Sigmoid colon (tissue), 7 donors: Measurements from ENCODE around the gene DYSF. TPM values are rescaled to one million over a fixed set of nuclear protein-coding genes. Genes with fewer than 3 reads are reported as not detected.

ENCODE experiments used
- DNase-seq: peaks from one replicate; pipeline ENCODE4 v3.0.0-alpha.2; 2019
- H3K27ac ChIP-seq, 4 donors: fragments of 200-600 bp; sonication (generic); one replicate each; pipeline ENCODE4 v1.5.1; 2016 to 2019; ENCODE audit warnings: mild to moderate bottlenecking in 1 of 4
- H3K27me3 ChIP-seq, 3 donors: fragments of 200-600 bp; sonication (generic); one replicate each; pipeline ENCODE4 v1.5.1; 2019; ENCODE audit warnings: mild to moderate bottlenecking in 1 of 3
- H3K36me3 ChIP-seq, 4 donors: fragments of 200-600 bp; sonication (generic); one replicate each; pipeline ENCODE4 v1.5.1; 2016 to 2019
- H3K4me1 ChIP-seq, 4 donors: fragments of 200-600 bp; sonication (generic); one replicate each; pipeline ENCODE4 v1.5.1; 2017 to 2019
- H3K4me3 ChIP-seq, 4 donors: fragments of 200-600 bp; sonication (generic); one replicate each; pipeline ENCODE4 v1.5.1; 2017 to 2019; ENCODE audit warnings: mild to moderate bottlenecking in 2 of 4, moderate library complexity in 1 of 4
- H3K9me3 ChIP-seq, 4 donors: fragments of 200-600 bp in 3 of 4; sonication (generic) in 3 of 4; one replicate each; pipeline versions ENCODE4 v1.5.1 to v1.6.1; 2013 to 2019
- EP300 ChIP-seq, 4 donors: sonication (generic); formaldehyde crosslinking; IDR thresholded peaks; one replicate each; pipeline ENCODE4 v1.6.1; 2017; ENCODE audit warnings: antibody characterized with exemption in 4 of 4
- POLR2A ChIP-seq, 2 donors: fragments of 450-650 bp; IDR thresholded peaks; one replicate each; pipeline ENCODE4 v1.6.1; 2016; ENCODE audit warnings: antibody characterized with exemption in 2 of 2, mild to moderate bottlenecking in 2 of 2, moderate library complexity in 2 of 2
- POLR2AphosphoS5 ChIP-seq, 4 donors: sonication (generic); formaldehyde crosslinking; IDR thresholded peaks; one replicate each; pipeline ENCODE4 v1.6.1; 2017; ENCODE audit warnings: antibody characterized with exemption in 4 of 4
- WGBS, 2 donors: extraction: QIAGEN DNeasy Blood & Tissue Kit; methylation state at CpG; one replicate each; pipeline ENCODE4 v1.1.7; 2013; 5-methylcytosine and 5-hydroxymethylcytosine counted together
- intact Hi-C: fragments of 100-400 bp; cut with DNase I; formaldehyde crosslinking; loops from one replicate; pipeline ENCODE4 v1.15.1; 2023
- polyA plus RNA-seq, 3 donors: library from polyadenylated mRNA; stranded (reverse); fragments of 200-250 nt; gene quantifications; one replicate each; pipeline ENCODE4 v1.2.3, GENCODE V29; 2013
- total RNA-seq, 4 donors: library from RNA; depleted of rRNA; stranded (reverse); fragments of >200 nt; gene quantifications; one replicate each; pipeline ENCODE4 v1.1.0, GENCODE V29; 2016
- TF ChIP-seq, protein P1 (sequence below), 4 experiments: fragments of 450-650 bp in 3 of 4; fragments of 200-600 bp in 1 of 4; IDR thresholded peaks; one replicate each; pipeline ENCODE4 v1.5.1; 2016 to 2019; ENCODE audit warnings: antibody characterized with exemption in 4 of 4, mild to moderate bottlenecking in 3 of 4, moderate library complexity in 2 of 4
- donor health status: healthy with polysubstance abuse.
- donor health status: Bipolar disorder and iron deficiency.
- donor health status: healthy.

DYSF gene
- total and polyA plus RNA-seq, 7 donors = 1.6 to 49.6 (median 12.5) TPM

DNA sequence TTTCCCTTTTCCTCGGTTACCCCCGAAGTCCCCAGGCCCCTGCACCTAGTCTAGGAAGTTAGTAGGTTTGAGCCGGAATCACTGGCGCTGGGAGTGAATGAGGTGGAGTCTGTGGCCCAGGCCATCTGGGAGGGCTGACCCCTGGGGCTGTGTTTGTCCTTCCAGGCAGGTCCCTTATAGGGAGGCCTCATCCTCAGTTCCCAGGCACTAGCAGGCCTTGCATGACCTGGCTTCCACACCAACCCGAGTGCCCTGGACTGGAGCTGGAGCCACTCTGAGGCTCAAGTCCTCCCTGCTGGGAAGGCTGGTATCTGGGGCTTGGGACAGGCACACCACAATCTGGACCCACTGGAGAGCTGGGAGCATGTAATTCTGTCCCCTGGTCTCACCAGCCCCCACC is 111.0 kb downstream of the DYSF start:
- H3K4me3 ChIP-seq = no peak overlapping the region
- no peak for TF ChIP-seq POLR2A (IDR thresholded peaks at IDR 0.05)
- TF ChIP-seq POLR2AphosphoS5 (IDR thresholded peaks at IDR 0.05) = no peak
- TF ChIP-seq, protein P1, sequence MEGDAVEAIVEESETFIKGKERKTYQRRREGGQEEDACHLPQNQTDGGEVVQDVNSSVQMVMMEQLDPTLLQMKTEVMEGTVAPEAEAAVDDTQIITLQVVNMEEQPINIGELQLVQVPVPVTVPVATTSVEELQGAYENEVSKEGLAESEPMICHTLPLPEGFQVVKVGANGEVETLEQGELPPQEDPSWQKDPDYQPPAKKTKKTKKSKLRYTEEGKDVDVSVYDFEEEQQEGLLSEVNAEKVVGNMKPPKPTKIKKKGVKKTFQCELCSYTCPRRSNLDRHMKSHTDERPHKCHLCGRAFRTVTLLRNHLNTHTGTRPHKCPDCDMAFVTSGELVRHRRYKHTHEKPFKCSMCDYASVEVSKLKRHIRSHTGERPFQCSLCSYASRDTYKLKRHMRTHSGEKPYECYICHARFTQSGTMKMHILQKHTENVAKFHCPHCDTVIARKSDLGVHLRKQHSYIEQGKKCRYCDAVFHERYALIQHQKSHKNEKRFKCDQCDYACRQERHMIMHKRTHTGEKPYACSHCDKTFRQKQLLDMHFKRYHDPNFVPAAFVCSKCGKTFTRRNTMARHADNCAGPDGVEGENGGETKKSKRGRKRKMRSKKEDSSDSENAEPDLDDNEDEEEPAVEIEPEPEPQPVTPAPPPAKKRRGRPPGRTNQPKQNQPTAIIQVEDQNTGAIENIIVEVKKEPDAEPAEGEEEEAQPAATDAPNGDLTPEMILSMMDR (IDR thresholded peaks at IDR 0.05) = no peak
- no peak for TF ChIP-seq EP300 (IDR thresholded peaks at IDR 0.05)
- intact Hi-C loops = no loop called here
- peaks cover 0 to 19% (median 3%) of the 10 kb centered on the region in 4 donors for H3K36me3 ChIP-seq
- H3K27me3 ChIP-seq = no peaks in the 10 kb centered on the region
- 91 to 94% methylated on average over 5 of the region's 5 CpGs for WGBS, 2 donors
- H3K27ac ChIP-seq = no peak overlapping the region
- H3K4me1 ChIP-seq = peaks cover 0 to 9% (median 4%) of the 10 kb centered on the region in 4 donors
- H3K9me3 ChIP-seq = no peaks in the 10 kb centered on the region
- DNase-seq = no peak

DNA sequence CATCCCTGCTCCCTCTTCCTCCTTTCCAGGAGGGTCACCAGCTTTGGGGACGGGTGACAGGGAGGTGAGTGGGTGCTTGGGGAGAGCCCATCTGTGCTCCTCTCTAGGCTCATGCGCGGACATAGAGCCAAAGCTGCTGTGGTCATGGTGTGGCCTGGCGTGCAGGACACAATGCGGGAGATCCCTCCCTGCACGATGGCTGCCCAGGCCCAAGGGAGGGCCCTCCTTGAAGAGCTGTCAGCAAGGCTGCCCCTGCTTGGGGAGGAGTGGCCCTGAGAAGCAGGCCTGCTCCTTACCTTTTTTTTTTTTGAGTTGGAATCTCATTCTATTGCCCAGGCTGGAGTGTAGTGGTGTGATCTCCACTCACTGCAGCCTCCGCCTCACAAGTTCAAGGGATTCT is 111.4 kb downstream of the DYSF start:
- WGBS, 2 donors = 89 to 90% methylated on average over 7 of the region's 7 CpGs
- Histone ChIP-seq H3K4me3 (no peak overlapping the region), H3K27me3 (no peaks in the 10 kb centered on the region), H3K27ac (no peak overlapping the region), H3K4me1 (peaks cover 0 to 9% (median 4%) of the 10 kb centered on the region in 4 donors), H3K36me3 (peaks cover 0 to 23% (median 4%) of the 10 kb centered on the region in 4 donors), H3K9me3 (no peaks in the 10 kb centered on the region)
- no peak for DNase-seq
- no peak for TF ChIP-seq POLR2A (IDR thresholded peaks at IDR 0.05)
- TF ChIP-seq, protein P1 (IDR thresholded peaks at IDR 0.05) = no peak
- TF ChIP-seq POLR2AphosphoS5 (IDR thresholded peaks at IDR 0.05) = no peak
- TF ChIP-seq EP300 (IDR thresholded peaks at IDR 0.05) = no peak
- intact Hi-C loops = no loop called here

DNA sequence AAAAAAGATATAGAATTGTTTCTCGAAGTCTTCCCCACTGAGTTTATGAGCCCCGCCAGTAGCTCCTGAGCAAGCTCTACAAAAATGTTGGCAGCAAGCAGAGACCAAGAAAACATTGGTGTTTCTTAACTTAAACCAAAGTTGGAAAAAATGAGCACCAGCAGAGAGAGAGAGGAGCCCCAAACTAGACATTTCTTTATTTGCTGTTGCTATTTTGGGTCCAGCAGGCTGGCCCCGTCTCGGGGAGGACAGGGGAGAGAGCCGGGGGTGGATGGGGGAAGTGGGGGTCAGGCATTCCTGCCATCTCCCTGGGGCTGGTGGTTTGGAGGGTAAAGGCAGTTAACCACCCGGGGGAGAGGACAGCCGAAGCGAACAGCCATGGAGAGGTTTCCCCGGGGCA is 113.0 kb downstream of the DYSF start:
- intact Hi-C loops = no loop called here
- WGBS, 2 donors = 79 to 90% methylated on average over 9 of the region's 9 CpGs
- no peak for DNase-seq
- Histone ChIP-seq H3K27me3 (no peaks in the 10 kb centered on the region), H3K9me3 (no peaks in the 10 kb centered on the region), H3K27ac (no peak overlapping the region), H3K4me1 (no peaks in the 10 kb centered on the region), H3K36me3 (peaks cover 0 to 39% (median 15%) of the 10 kb centered on the region in 4 donors), H3K4me3 (no peak overlapping the region)
- no peak for TF ChIP-seq EP300 (IDR thresholded peaks at IDR 0.05)
- TF ChIP-seq, protein P1 (IDR thresholded peaks at IDR 0.05) = no peak
- TF ChIP-seq POLR2A (IDR thresholded peaks at IDR 0.05) = no peak
- no peak for TF ChIP-seq POLR2AphosphoS5 (IDR thresholded peaks at IDR 0.05)

DNA sequence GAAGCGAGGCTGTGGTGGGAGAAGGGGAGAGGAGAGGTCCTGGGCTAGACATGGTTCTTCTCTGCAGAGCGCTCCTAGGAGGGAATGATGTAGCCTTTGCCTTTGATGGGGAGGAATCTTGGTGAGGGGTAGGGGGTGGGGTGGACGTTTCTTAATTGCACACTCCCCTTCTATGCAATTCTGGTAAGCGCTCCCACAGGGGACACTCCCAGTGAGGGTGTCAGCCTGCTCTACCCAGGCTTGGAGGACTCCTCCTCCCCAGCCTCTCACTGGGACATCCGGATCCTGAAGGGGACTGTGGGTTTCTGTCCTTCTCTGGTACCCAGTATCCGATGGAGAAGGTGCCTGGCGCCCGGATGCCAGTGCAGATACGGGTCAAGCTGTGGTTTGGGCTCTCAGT is 114.3 kb downstream of the DYSF start:
- intact Hi-C loops = no loop called here
- Histone ChIP-seq H3K36me3 (peaks cover 0 to 42% (median 14%) of the 10 kb centered on the region in 4 donors), H3K4me3 (no peak overlapping the region), H3K27me3 (no peaks in the 10 kb centered on the region), H3K9me3 (no peaks in the 10 kb centered on the region), H3K4me1 (no peaks in the 10 kb centered on the region), H3K27ac (no peak overlapping the region)
- no peak for DNase-seq
- no peak for TF ChIP-seq POLR2AphosphoS5 (IDR thresholded peaks at IDR 0.05)
- TF ChIP-seq POLR2A (IDR thresholded peaks at IDR 0.05) = no peak
- no peak for TF ChIP-seq EP300 (IDR thresholded peaks at IDR 0.05)
- TF ChIP-seq, protein P1 (IDR thresholded peaks at IDR 0.05) = no peak
- WGBS, 2 donors = 83 to 86% methylated on average over 9 of the region's 9 CpGs

DNA sequence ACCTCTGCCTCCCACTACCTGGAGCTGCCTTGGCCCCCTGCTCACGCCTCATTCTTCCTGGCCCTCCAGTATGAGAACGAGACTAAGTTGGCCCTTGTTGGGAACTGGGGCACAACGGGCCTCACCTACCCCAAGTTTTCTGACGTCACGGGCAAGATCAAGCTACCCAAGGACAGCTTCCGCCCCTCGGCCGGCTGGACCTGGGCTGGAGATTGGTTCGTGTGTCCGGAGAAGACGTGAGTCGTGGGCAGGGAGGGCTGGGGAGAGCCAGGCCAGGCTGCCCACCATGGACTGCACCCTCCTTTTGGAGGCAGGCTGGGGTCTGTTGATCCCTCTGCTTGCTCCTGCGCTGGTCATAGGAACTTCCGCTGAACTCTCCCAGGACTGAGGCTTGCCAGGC is 114.7 kb downstream of the DYSF start:
- 90% methylated on average over 14 of the region's 14 CpGs for WGBS, 2 donors
- peaks cover 0 to 47% (median 14%) of the 10 kb centered on the region in 4 donors for H3K36me3 ChIP-seq

More for the DNA sequence above, 114.7 kb downstream of the DYSF start:
- Histone ChIP-seq H3K27me3 (no peaks in the 10 kb centered on the region), H3K4me3 (no peak overlapping the region), H3K27ac (no peak overlapping the region), H3K9me3 (no peaks in the 10 kb centered on the region), H3K4me1 (no peaks in the 10 kb centered on the region)
- TF ChIP-seq POLR2A (IDR thresholded peaks at IDR 0.05) (no peak), POLR2AphosphoS5 (IDR thresholded peaks at IDR 0.05) (no peak), EP300 (IDR thresholded peaks at IDR 0.05) (no peak)
- TF ChIP-seq, protein P1 (IDR thresholded peaks at IDR 0.05) = no peak
- intact Hi-C loops = no loop called here
- no peak for DNase-seq
